ENCODE measurements around the gene BUB1.

DNA sequence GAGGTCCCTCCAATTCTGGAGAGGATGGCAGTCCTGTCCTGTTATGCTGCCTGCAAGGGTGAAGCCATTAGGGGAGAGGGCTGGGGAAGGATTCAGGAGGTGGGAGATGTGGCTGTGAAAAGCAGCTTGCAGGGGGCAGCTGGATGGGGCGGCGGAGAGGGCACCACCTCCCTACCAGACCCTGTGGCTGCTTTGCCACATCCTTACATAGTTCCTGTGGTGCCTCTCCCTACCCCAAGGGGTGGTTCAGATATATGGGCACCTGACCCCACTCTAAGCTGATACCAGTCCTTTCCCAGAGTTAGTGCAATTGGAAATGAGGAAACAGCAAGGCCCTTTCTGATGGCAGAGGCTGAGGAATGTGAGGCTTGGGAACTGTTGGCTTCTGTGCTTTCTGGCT, 48.4 kb upstream of the BUB1 start:
- TF ChIP-seq POLR2AphosphoS5 (IDR thresholded peaks at IDR 0.05) (no peak), POLR2A (IDR thresholded peaks at IDR 0.05) (no peak)
- TF ChIP-seq, protein P1, sequence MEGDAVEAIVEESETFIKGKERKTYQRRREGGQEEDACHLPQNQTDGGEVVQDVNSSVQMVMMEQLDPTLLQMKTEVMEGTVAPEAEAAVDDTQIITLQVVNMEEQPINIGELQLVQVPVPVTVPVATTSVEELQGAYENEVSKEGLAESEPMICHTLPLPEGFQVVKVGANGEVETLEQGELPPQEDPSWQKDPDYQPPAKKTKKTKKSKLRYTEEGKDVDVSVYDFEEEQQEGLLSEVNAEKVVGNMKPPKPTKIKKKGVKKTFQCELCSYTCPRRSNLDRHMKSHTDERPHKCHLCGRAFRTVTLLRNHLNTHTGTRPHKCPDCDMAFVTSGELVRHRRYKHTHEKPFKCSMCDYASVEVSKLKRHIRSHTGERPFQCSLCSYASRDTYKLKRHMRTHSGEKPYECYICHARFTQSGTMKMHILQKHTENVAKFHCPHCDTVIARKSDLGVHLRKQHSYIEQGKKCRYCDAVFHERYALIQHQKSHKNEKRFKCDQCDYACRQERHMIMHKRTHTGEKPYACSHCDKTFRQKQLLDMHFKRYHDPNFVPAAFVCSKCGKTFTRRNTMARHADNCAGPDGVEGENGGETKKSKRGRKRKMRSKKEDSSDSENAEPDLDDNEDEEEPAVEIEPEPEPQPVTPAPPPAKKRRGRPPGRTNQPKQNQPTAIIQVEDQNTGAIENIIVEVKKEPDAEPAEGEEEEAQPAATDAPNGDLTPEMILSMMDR (IDR thresholded peaks at IDR 0.05): no peak
